Activated CD8-positive, alpha-beta memory T cell treated with anti-CD3 and anti-CD28 coated beads for 1 hour (primary cell): Measurements from ENCODE around the gene EIF3L.
A peak's percentile ranks its signal among the peaks of the same experiment; 100 is the strongest.

ENCODE experiments used
- DNase-seq, 2 donors: peaks; one replicate each; pipeline ENCODE4 v3.0.0-alpha.2; 2020; ENCODE audit warnings: low read depth in 1 of 2; ENCODE audit errors: extremely low read depth in 1 of 2

The EIF3L gene

DNA sequence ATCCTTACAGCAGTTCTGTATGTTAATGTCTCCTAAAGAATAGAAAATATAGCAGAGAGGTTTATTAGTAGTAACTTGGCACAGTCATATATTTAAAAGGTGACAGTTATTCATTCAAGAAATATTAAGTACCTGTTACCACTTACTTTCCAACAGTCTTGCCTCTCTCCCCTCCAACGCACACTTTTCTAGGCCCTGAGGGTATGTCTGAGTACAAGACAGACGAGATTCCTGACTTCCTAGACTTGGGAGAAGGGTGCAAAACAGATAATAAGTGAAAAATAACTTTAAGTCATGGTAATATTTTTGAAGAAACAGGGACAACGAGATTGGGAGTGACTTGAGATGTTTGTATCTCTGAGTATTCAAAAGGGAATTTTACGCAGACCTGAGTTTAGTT, 1.6 kb downstream of the EIF3L start:
- DNase-seq = no peak

- DNase-seq = no peak
Measured at GRCh38 chr22:37852418-37852817, 3.2 kb downstream of the EIF3L start.

- no peak for DNase-seq
Measured at GRCh38 chr22:37854946-37855345, 5.7 kb downstream of the EIF3L start.

- no peak for DNase-seq
Measured at GRCh38 chr22:37855462-37855861, 6.2 kb downstream of the EIF3L start.

GRCh38 chr22:37860796-37861421, 11.7 kb downstream of the EIF3L start:
- DNase-seq = no peak

- DNase-seq = no peak
Measured at GRCh38 chr22:37862570-37863325, 13.5 kb downstream of the EIF3L start.

DNA sequence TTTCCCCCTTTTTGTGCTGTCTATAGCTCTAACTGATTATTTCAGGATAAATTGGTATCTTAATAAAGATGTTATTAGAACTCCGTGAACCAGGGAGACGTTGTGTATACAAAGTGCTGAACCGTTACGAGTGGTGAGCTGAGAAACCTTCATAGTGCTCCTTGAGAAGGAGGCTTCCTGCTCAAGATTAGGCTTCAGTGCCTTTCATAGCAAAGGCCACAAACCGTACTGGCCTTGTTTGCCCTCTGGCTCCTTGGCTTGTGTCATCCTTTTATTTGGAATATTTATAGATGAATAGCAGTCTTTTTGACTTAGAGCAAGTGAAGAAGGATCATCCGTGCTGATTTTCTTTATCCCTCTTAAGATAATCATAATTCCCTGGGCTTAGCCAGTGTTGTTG, 16.3 kb downstream of the EIF3L start:
- no peak for DNase-seq

DNA sequence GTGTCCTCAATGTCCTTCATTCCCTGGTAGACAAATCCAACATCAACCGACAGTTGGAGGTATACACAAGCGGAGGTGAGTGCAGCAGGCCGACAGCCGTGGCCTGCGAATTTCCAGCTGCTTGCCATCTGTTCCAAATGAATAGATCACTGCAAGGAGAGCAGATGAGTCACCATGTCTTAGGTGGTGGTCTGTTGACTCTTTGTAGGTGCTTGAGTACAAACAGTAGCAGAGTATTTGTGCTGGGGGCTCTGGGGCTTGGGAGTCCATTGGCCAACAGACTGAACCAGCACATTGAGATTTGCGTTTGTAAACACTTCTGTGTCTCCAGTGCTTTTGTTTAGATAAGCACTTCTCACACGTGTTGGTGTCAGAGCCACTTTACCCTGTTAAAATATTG, 21.1 kb downstream of the EIF3L start:
- no peak for DNase-seq

- no peak for DNase-seq
Measured at GRCh38 chr22:37880668-37881440, 31.6 kb downstream of the EIF3L start.

DNA sequence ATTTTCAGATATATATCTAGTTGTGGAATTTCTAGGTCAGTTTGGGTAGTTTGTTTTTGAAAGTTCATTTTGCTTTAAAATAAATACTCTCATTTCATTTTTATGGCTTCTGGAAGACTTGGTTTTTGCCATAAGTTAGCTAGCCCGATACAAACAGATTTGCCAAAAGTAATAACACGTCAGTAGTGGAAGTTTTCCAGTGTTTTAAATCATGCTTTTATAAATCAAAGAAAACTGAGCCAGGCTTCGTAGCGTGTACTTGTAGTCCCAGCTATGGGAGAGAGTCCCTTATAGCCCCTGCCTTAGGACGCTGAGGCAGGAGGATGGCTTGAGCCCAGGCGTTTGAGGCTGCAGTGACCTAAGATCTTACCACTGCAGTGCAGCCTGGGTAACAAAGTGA, 35.2 kb downstream of the EIF3L start:
- no peak for DNase-seq

DNA sequence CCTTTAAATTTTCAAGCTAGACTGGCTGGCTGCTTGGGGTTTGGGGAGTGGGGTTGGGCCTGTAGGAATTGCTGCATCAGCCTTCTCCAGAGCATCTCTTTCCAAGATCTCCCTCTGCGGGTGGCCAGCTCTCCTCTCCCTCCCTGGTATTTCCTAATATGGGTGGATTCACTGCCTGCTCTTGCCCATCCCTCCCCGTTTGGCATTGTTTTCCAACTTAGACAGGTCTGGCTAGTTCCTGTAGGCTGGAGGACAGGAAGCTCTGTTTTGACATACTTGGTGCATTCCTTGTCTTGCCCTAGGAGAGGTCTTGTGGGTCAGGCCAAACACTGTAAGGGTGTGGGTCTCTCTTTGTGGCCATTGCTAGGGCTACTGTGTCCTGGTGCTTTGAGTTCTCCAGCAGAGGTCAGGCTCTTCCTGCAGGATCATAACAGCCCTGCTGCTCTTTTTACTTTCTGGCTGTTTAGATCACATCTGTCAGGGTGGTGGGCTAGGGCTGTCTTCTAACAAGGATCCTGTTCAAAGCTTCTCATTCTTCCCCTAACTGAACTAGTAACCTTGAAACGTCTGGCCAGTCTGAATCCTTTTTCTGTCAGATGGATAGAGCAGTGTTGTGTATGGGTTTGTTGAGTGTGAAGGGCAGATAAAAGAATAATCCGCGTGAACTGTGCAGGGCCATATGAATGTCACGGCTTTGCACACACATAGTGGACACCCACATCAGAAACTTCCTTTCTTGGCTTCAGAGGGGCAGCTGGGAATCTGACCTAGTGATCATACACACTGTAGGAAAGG, 38.6 kb downstream of the EIF3L start:
- DNase-seq = no peak

DNA sequence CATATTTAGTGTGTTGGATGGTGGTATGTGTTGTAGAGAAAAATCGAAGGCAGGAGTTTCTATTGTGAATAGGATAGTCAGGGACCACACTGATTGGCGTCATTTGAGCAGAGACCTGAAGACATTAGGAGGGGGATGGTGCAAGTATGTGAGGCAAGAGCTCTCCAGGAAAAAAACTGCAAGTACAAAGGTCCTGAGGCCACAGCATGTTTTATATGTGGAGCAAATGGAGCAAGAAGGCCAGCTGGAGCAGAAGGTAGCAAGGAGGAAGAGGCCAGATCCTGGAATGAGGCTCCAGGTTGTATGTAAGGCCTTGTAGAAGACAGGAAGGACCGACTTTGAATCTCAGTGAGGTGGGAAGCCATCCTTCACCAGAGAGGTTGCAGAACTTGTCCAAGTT, 42.7 kb downstream of the EIF3L start:
- DNase-seq = no peak

- DNase-seq = no peak
Measured at GRCh38 chr22:37892566-37893335, 43.5 kb downstream of the EIF3L start.

GRCh38 chr22:37893583-37893983, 44.4 kb downstream of the EIF3L start:
- DNase-seq = no peak

GRCh38 chr22:37894939-37895670, 45.9 kb downstream of the EIF3L start:
- DNase-seq = no peak

DNA sequence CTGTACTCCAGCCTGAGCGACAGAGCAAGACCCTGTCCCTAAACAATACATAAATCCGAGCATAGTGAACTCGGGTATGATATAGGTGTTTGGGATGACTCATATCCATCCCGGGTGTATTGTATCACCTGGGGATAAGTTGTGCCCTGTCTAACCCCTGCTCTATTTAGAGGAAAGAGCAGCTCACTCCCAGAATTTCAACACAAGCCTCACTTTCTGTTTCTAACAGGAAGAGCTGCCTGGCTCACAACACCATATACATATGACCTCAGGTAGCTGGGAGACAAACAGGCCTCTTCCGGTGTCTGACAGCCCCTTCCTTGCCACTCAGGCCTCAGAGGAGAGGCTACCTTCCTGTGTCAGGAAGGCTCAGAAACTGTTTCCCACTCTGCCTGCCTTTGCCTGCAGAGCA, 47.0 kb downstream of the EIF3L start:
- DNase-seq = peak in 1 of 2 donors; percentile 16

GRCh38 chr22:37896939-37897338, 47.7 kb downstream of the EIF3L start:
- no peak for DNase-seq

- DNase-seq = no peak
Measured at GRCh38 chr22:37897807-37898206, 48.6 kb downstream of the EIF3L start.

GRCh38 chr22:37898441-37899181, 49.4 kb downstream of the EIF3L start:
- DNase-seq = no peak
